Glutamatergic neuron (in vitro differentiated cells): ENCODE data around the gene EHD4. TPM values are rescaled to one million over a fixed set of nuclear protein-coding genes. Genes with fewer than 3 reads are reported as not detected.

Experiments
- DNase-seq: peaks from one replicate; pipeline ENCODE4 v3.0.0; 2022
- H3K27ac Mint-ChIP-seq: one replicate; pipeline ENCODE4 v1.8.0; 2020; ENCODE audit warnings: mild to moderate bottlenecking, mixed read lengths, inconsistent platforms; ENCODE audit not compliant: unreplicated experiment
- H3K27me3 Mint-ChIP-seq: one replicate; pipeline ENCODE4 v1.8.0; 2020; ENCODE audit warnings: mild to moderate bottlenecking, moderate library complexity, mixed read lengths, inconsistent platforms; ENCODE audit not compliant: unreplicated experiment
- H3K36me3 Mint-ChIP-seq: one replicate; pipeline ENCODE4 v1.8.0; 2020; ENCODE audit warnings: mild to moderate bottlenecking, mixed read lengths, inconsistent platforms; ENCODE audit not compliant: unreplicated experiment
- H3K4me1 Mint-ChIP-seq: one replicate; pipeline ENCODE4 v1.8.0; 2020; ENCODE audit warnings: mild to moderate bottlenecking, low read depth, mixed read lengths, inconsistent platforms; ENCODE audit not compliant: unreplicated experiment
- H3K4me3 Mint-ChIP-seq: one replicate; pipeline ENCODE4 v1.8.0; 2020; ENCODE audit warnings: mild to moderate bottlenecking, mixed read lengths, inconsistent platforms; ENCODE audit not compliant: unreplicated experiment
- H3K9me3 Mint-ChIP-seq: one replicate; pipeline ENCODE4 v1.8.0; 2020; ENCODE audit warnings: mild to moderate bottlenecking, moderate library complexity, mixed read lengths, inconsistent platforms; ENCODE audit not compliant: unreplicated experiment
- total RNA-seq: library from RNA; stranded (reverse); fragmentation: NEBNext Ultra II Directional; extraction: Animal tissue kit (Norgen Biotek cat#: 25700); gene quantifications from one replicate; pipeline ENCODE4 v1.2.1, GENCODE V29; 2021; ENCODE audit not compliant: unreplicated experiment
- TF ChIP-seq, protein P1 (sequence below): fragments of 200-600 bp; sonication (generic); IDR thresholded peaks from one replicate; pipeline ENCODE4 v1.5.0; 2021; ENCODE audit not compliant: partially characterized antibody, unreplicated experiment

The EHD4 gene
- total RNA-seq, 1 donor from 2014 or later = 4.0 TPM

DNA sequence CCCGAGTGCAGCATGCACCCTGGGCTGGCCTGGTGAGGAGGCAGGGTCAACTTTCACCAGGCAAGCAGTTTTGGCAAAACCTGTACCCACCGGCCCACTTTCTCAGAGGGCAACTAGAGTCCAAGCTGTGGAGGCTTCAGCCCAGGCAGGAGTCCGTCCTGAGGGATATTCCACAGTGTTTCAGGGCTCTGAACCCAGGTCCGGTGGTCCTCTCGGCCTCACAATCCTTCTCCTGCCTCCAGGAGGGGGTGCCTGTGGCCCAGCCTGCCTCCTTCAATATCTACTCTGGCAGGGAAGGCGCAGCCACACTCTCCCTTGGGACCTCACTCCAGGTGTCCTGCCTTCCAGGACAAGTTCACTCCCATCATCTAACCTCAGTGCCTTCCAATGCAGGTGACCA, 44.6 kb upstream of the EHD4 start:
- Mint-ChIP-seq H3K9me3 (peaks cover 3% of the 10 kb centered on the region), H3K4me1 (no peaks in the 10 kb centered on the region), H3K4me3 (no peak overlapping the region), H3K27ac (no peak overlapping the region), H3K27me3 (no peaks in the 10 kb centered on the region), H3K36me3 (peaks cover 5% of the 10 kb centered on the region)
- DNase-seq = no peak
- TF ChIP-seq, protein P1, sequence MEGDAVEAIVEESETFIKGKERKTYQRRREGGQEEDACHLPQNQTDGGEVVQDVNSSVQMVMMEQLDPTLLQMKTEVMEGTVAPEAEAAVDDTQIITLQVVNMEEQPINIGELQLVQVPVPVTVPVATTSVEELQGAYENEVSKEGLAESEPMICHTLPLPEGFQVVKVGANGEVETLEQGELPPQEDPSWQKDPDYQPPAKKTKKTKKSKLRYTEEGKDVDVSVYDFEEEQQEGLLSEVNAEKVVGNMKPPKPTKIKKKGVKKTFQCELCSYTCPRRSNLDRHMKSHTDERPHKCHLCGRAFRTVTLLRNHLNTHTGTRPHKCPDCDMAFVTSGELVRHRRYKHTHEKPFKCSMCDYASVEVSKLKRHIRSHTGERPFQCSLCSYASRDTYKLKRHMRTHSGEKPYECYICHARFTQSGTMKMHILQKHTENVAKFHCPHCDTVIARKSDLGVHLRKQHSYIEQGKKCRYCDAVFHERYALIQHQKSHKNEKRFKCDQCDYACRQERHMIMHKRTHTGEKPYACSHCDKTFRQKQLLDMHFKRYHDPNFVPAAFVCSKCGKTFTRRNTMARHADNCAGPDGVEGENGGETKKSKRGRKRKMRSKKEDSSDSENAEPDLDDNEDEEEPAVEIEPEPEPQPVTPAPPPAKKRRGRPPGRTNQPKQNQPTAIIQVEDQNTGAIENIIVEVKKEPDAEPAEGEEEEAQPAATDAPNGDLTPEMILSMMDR = no peak

DNA sequence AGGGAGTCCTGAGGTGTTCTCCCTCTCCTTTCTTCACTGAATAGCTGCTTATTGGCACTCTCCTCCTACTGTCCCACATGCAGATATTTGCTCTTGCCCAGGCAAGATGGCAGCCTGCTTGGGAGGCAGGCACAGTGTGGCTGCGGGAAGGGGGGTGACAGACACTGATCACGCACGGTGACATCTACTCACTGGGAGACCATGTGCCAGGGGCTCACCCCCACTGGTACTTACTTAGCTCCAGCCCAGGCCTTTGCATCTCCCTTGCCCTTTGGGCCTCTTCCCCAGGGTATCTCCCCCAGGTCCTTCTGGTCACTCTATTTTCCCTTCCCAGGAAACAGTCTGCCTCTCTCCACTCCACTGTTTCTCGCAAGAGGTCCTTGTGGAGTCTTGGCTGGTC, 42.0 kb upstream of the EHD4 start:
- Mint-ChIP-seq H3K4me3 (no peak overlapping the region), H3K27me3 (no peaks in the 10 kb centered on the region), H3K9me3 (peaks cover 3% of the 10 kb centered on the region), H3K4me1 (no peaks in the 10 kb centered on the region), H3K36me3 (peaks cover 5% of the 10 kb centered on the region), H3K27ac (no peak overlapping the region)
- DNase-seq = no peak
- TF ChIP-seq, protein P1 = no peak

DNA sequence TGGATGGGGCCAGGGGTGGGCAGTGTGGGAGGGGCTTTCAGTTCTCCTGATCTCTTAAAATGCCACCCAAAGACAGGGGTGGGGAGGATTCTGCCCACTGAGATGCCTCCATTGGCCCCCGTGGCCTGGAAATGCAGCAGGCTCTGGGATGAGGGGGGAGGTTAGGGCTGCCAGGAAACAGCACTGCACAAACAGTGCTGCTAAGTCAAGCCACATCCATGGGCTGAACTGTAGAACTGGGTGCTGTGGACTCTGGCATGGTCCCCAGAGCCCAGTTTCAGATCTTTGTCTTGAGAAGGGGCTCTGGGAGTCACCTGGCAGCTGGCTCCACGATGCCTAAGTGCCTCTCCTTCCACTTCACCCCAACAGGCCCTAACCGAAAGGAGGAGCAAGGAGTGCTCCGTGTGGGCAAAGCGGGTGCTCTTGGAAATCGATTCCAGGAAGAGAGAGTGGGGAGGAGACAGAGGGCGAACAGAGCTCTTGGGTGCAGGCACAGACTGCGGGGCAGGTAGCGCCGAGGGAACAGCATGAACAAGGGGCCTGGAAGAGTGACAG, 40.6 kb upstream of the EHD4 start:
- TF ChIP-seq, protein P1 = no peak
- Mint-ChIP-seq H3K4me3 (no peak overlapping the region), H3K36me3 (peaks cover 5% of the 10 kb centered on the region), H3K4me1 (no peaks in the 10 kb centered on the region), H3K27ac (no peak overlapping the region), H3K27me3 (no peaks in the 10 kb centered on the region), H3K9me3 (peaks cover under 1% of the 10 kb centered on the region)
- no peak for DNase-seq

DNA sequence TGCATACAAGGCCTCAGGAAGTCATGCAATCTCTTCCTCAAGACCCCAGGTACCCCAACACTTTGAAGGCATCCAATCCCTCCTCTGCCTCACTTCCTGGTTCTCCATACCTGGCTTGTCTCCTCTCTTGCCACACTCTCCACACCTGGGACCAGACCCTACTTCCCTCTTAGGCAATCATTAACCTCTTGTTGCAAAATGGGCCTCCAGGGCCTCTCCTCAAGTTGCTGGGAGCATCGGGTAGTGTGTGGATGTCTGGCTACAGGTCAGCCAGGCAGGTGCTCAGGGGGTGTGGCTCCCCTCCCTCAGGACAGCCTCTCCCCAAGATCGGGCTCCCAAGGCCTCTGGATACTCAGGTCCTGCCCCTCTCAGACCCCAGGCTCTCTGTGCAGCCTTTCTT, 39.9 kb upstream of the EHD4 start:
- Mint-ChIP-seq H3K4me1 (no peaks in the 10 kb centered on the region), H3K27me3 (peaks cover 2% of the 10 kb centered on the region), H3K9me3 (no peaks in the 10 kb centered on the region), H3K27ac (no peak overlapping the region), H3K36me3 (peaks cover 5% of the 10 kb centered on the region), H3K4me3 (no peak overlapping the region)
- TF ChIP-seq, protein P1 = no peak
- DNase-seq = no peak

DNA sequence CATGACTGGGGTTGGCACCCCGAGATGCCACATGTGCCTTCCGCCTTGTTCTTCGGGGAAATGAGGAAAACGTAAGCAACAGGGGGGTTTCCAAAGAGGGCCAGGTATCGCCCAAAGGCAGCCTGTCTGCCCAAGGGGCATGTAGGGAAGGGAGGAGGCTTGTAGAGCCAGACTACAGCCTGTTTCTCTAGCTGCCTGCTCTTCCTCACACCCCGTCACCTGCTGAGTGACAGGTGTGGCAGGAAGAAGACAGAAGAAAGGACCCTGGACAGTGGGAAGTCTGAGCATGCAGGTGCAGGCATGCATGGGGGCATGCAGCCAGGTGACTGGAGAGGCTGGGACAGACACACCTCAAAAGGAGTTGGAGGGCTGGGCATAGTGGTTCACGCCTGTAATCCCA, 38.7 kb upstream of the EHD4 start:
- Mint-ChIP-seq H3K27ac (no peak overlapping the region), H3K4me1 (no peaks in the 10 kb centered on the region), H3K36me3 (peaks cover 5% of the 10 kb centered on the region), H3K27me3 (peaks cover 2% of the 10 kb centered on the region), H3K9me3 (peaks cover 1% of the 10 kb centered on the region), H3K4me3 (no peak overlapping the region)
- DNase-seq = no peak
- TF ChIP-seq, protein P1 = no peak
